Mucosa of descending colon (tissue), 3 donors: ENCODE results near the gene TMX2. TPM values are rescaled to one million over a fixed set of nuclear protein-coding genes. Genes with fewer than 3 reads are reported as not detected.

Source experiments
- ATAC-seq: fragments of 200-7000 bp; cut with Tn5 transposase; one replicate; pipeline ENCODE4 v1.9.1; 2020; ENCODE audit warnings: mild to moderate bottlenecking, moderate library complexity
- DNase-seq, 3 donors: peaks; one replicate each; pipeline ENCODE4 v3.0.0-alpha.2; 2020
- H3K36me3 ChIP-seq: fragments of 200-600 bp; one replicate; pipeline ENCODE4 v1.8.0; 2021; ENCODE audit warnings: low read depth, mild to moderate bottlenecking
- H3K4me1 ChIP-seq: fragments of 200-600 bp; one replicate; pipeline ENCODE4 v1.8.0; 2021; ENCODE audit warnings: low read depth, mild to moderate bottlenecking
- H3K4me3 ChIP-seq: fragments of 200-600 bp; one replicate; pipeline ENCODE4 v1.8.0; 2021; ENCODE audit warnings: mild to moderate bottlenecking
- H3K9me3 ChIP-seq: fragments of 200-600 bp; one replicate; pipeline ENCODE4 v1.8.0; 2021; ENCODE audit warnings: mild to moderate bottlenecking
- CTCF ChIP-seq: fragments of 200-600 bp; IDR thresholded peaks from one replicate; pipeline ENCODE4 v1.8.0; 2022; ENCODE audit warnings: antibody characterized with exemption, mild to moderate bottlenecking
- intact Hi-C, 2 donors: fragments of 100-400 bp; cut with DNase I in 1 of 2; cut with micrococcal nuclease in 1 of 2; formaldehyde crosslinking; loops; one replicate each; pipeline versions ENCODE4 v1.11.0 to v1.11.1; 2022; cut with DNase I, micrococcal nuclease
- total RNA-seq, 3 donors: library from RNA; stranded (reverse); fragmentation: NEBNext Ultra II Directional in 2 of 3; extraction: Animal tissue kit (Norgen Biotek cat#: 25700) in 2 of 3; gene quantifications; one replicate each; pipeline versions ENCODE4 v1.2.1 to v1.2.4, GENCODE V29; 2021 to 2023
- donor health status: DM: no; HTN: no; CAD: no; lungs with moderate emphysema.
- donor health status: DM: no; HTN: no; CAD: no.
- donor health status: DM: no; HTN: yes; CAD: no.

TMX2 gene
- total RNA-seq, 3 donors from 2014 or later, result 83.6 to 119 (median 113) TPM

GRCh38 chr11:57788703-57789088, 76.3 kb downstream of the TMX2 start:
- Histone ChIP-seq H3K9me3 (no peaks in the 10 kb centered on the region), H3K36me3 (no peaks in the 10 kb centered on the region), H3K4me1 (peaks cover 78% of the 10 kb centered on the region), H3K4me3 (no peak overlapping the region)
- no peak for TF ChIP-seq CTCF
- no peak for ATAC-seq
- DNase-seq, result no peak
- intact Hi-C loops, result no loop called here

Other genes with a start within 250 kb of the TMX2 start
- gene SLC43A1, start 196.9 kb upstream of the TMX2 start, total RNA-seq, result 10 to 100 TPM in 1 of 3 donors, 1 to 10 TPM in 2; 8.3 to 22.6 (median 9.9) TPM
- gene TIMM10, start 181.8 kb upstream of the TMX2 start, total RNA-seq, result 10 to 100 TPM; 25.5 to 50.1 (median 49.9) TPM
- not detected for gene SMTNL1, start 175.0 kb upstream of the TMX2 start, total RNA-seq
- 10 to 100 TPM; 26.1 to 57.3 (median 53.9) TPM for gene UBE2L6, start 144.9 kb upstream of the TMX2 start, total RNA-seq
- 100 to 1,000 TPM in 2 of 3 donors, 10 to 100 TPM in 1; 31.0 to 224 (median 112) TPM for gene SERPING1, start 114.9 kb upstream of the TMX2 start, total RNA-seq
- gene YPEL4, start 62.7 kb upstream of the TMX2 start, total RNA-seq, result 1 to 10 TPM in 1 of 3 donors, under 1 TPM in 2; 0.39 to 2.4 (median 0.58) TPM
- 10 to 100 TPM; 10.0 to 13.1 (median 10.9) TPM for gene CLP1, start 54.8 kb upstream of the TMX2 start, total RNA-seq
- 10 to 100 TPM; 75.5 to 83.0 (median 81.6) TPM for gene ZDHHC5, start 44.5 kb upstream of the TMX2 start, total RNA-seq
- gene MED19, start 378 bp upstream of the TMX2 start, total RNA-seq, result 10 to 100 TPM; 10.7 to 14.6 (median 12.5) TPM
- 10 to 100 TPM; 68.3 to 84.0 (median 79.2) TPM for gene SELENOH, start 28.9 kb downstream of the TMX2 start, total RNA-seq
- gene BTBD18, start 39.2 kb downstream of the TMX2 start, total RNA-seq, result not detected
- 100 to 1,000 TPM; 311 to 545 (median 448) TPM for gene CTNND1, start 49.2 kb downstream of the TMX2 start, total RNA-seq